HG03439 (cell line): ENCODE data around the gene ACOXL.
A peak's percentile ranks its signal among the peaks of the same experiment; 100 is the strongest.
"Not testable (repeated sequence)": the region's sequence is repeated elsewhere in the genome, so short reads cannot be mapped to it uniquely, and the experiment has no call there.

Experiments used
- ATAC-seq: cut with Tn5 transposase; IDR thresholded peaks from one replicate; pipeline ENCODE4 v1.9.1; 2021; ENCODE audit warnings: mild to moderate bottlenecking, moderate library complexity; ENCODE audit not compliant: unreplicated experiment

Gene ACOXL

GRCh38 chr2:111050701-111051376 lies 318.5 kb downstream of the ACOXL start:
- ATAC-seq: no peak

GRCh38 chr2:111052621-111053020 lies 320.2 kb downstream of the ACOXL start:
- no peak for ATAC-seq

GRCh38 chr2:111053266-111053665 lies 320.9 kb downstream of the ACOXL start:
- no peak for ATAC-seq

DNA sequence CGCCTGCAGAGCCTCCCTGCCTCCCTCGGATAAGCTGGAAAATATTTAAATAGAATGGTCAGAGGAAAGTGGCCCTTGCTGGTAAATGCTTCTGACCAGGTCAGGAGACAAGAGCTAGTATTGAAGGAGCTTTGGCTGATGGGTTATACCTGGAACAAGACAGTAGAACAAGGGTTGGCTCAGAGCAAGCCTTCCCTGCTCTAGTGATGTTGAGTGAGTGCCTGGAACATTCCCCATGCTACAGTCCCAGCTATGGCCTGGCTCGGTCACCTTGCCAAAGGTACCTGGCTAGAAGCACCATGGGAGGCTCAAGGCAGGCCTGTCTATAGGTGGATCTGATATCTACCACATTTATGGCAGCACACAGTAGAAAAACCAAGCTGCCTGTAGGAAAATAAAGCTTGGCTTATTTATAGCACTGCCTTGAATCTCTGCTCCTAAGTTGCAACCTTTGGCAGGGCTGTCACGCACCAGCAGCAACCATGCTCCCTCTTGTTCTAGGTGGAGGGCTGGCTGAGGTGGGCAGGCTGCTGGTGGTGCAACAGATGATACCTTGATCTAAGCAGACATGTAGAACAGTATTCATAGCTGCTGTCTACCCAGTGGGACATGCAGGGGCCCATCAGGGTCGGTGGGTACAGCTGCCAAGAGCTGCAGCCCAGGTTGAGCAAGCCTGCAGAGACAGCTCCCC lies 321.6 kb downstream of the ACOXL start:
- ATAC-seq: no peak

GRCh38 chr2:111054791-111055691 lies 322.7 kb downstream of the ACOXL start:
- peak; percentile 58 for ATAC-seq

- ATAC-seq: no peak
Measured at GRCh38 chr2:111055735-111056134, 323.4 kb downstream of the ACOXL start.

DNA sequence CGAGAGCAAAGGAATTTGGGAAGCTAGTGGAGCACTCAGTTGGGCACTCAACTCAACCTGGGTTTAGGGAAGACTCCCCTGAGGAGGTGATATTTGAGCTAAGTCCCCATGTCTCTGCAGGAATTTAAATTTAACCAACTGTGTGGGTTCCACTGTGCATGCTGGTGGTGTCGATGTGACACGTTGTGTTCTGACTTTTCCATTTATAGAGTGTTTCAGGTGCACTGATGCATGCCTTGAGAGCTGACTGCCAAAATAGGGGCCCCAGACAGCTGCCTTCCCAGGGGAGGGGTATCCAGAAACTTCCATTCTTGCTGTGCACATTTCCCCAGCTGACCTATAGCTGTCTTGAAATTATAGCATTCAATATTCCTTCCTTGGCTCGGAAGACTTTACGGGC lies 324.7 kb downstream of the ACOXL start:
- no peak for ATAC-seq

- no peak for ATAC-seq
Measured at GRCh38 chr2:111057721-111058120, 325.3 kb downstream of the ACOXL start.

DNA sequence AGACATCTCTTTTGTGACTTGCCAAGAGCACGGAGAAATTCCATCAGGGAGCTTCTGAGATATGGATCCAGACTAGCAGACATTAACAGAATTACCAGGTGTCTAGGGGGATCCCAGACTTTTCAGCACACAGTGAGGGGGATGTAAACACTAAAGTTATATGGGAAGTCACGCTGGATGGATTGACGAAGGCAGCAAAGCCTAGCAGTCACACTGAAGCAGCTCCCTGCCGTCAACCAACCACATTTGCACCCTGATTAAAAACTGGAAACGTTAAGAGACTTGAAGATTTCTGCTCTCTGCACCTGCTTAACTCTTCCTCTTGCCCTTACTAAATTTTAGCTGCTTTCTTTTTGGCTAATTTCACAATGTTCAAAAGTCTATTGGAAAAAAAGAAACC lies 325.9 kb downstream of the ACOXL start:
- ATAC-seq: no peak

DNA sequence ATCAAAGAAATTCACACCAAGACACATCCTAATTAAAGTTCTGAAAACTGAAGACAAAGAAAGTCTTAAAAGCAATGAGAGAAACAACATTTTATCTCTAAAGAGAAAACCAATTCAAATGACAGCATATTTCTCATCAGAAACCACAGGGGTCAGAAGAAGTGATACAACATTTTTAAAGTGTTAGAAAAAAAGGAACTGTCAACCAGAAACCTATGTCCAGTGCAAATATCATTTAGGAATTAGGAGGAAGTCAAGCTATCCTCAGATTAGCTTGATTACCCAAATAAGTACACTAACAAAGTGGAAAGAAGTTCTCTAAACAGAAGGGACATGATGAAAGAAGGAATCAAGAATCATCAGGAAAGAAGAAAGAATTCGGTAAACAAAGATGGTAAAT lies 328.8 kb downstream of the ACOXL start:
- ATAC-seq: no peak

GRCh38 chr2:111062417-111062816 lies 330.0 kb downstream of the ACOXL start:
- no peak for ATAC-seq

- no peak for ATAC-seq
Measured at GRCh38 chr2:111066062-111066593, 333.8 kb downstream of the ACOXL start.

DNA sequence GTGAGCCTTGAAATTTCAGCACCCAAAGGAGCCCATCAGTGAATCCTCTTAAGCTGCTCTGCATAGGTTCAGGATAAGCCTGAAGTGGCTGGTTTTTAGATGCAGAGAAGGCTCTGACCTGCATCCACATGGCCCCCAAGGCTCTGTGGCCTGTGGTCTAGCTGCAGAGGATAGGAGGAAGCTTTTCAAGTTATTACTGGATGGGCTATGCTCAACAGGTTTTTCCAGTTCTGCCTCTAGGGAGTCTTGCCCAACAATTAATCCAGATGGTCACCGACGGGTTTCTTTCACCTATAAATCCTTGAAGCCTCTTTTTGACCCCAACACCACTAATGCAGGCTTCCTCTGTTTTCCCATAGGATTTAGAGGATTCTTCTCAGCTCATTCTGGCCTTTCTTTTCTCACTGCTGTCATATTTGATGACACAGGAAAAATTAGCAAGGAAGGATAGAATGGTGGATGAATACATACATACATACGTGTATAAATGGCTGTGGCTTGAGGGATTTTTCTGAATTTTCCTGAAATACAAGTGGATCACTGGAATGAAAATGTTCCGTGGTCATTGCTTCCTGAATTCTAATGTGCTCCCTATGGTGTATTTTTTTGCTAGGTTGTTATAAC lies 336.2 kb downstream of the ACOXL start:
- no peak for ATAC-seq

DNA sequence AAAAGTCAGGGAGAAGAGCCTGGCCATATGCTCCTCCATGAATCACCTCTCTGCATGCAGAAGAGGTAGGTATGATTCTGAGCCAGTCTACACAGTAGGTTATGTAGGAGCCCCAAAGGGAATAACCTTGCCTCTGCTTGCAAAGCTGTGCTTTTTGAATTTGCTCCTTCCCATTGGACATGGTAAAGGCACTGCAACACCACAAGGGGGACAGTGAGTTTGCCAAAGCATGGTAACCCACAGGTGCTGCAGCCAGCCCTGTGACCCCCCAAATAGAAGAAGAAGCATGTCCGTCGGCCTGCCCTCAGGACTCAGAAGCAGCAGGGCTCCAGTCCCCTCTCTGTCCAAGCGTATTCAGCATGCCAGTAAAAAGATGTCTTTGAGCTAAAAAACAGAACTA lies 337.3 kb downstream of the ACOXL start:
- ATAC-seq: no peak

- ATAC-seq: no peak
Measured at GRCh38 chr2:111071600-111072171, 339.3 kb downstream of the ACOXL start.

- ATAC-seq: no peak
Measured at GRCh38 chr2:111072220-111072871, 340.0 kb downstream of the ACOXL start.

- ATAC-seq: not testable (repeated sequence)
Measured at GRCh38 chr2:111082659-111083058, 350.3 kb downstream of the ACOXL start.

GRCh38 chr2:111091811-111092211 lies 359.4 kb downstream of the ACOXL start:
- peak; percentile 54 for ATAC-seq

GRCh38 chr2:111094691-111095090 lies 362.3 kb downstream of the ACOXL start:
- ATAC-seq: no peak

- no peak for ATAC-seq
Measured at GRCh38 chr2:111095434-111095833, 363.1 kb downstream of the ACOXL start.
